ENCODE results near the gene GPR179. TPM values are rescaled to one million over a fixed set of nuclear protein-coding genes. Genes with fewer than 3 reads are reported as not detected.

The GPR179 gene
- total RNA-seq, 2 experiments from 2014 or later, result 0.05 to 0.07 TPM

GRCh38 chr17:38355251-38355650 lies 11.5 kb upstream of the GPR179 start:
- no peaks in the 10 kb centered on the region for H3K36me3 Mint-ChIP-seq (ENCODE audit: low read depth)
- no peaks in the 10 kb centered on the region for H3K9me3 Mint-ChIP-seq (ENCODE audit: low read depth)
- no peaks in the 10 kb centered on the region for H3K27me3 Mint-ChIP-seq
- peaks cover 57% of the 10 kb centered on the region for H3K4me1 Mint-ChIP-seq
- no peak overlapping the region for H3K27ac Mint-ChIP-seq
- DNase-seq, result no peak
- no peak for ATAC-seq
- CTCF ChIA-PET, result interaction anchor here (0.7 to 2.5 kb wide), 10 partner anchors 9 to 137 kb away, joined by 3 to 13 read pairs (median 4); partner anchors contain the start of gene GPR179
- intact Hi-C loops (cut with DNase I, micrococcal nuclease), result no loop called here
- POLR2A ChIA-PET, result no interaction called here
- no peak overlapping the region for H3K4me3 Mint-ChIP-seq

- no peaks in the 10 kb centered on the region for H3K36me3 Mint-ChIP-seq (ENCODE audit: low read depth)
- ChIA-PET POLR2A (interaction anchor here (0.7 kb wide), 1 partner anchor 227 kb away, joined by 6 read pairs; no protein-coding TSS in a partner anchor), CTCF (interaction anchor here (0.7 to 2.5 kb wide), 15 partner anchors 9 to 521 kb away, joined by 3 to 13 read pairs (median 3); partner anchors contain the start of gene GPR179)
- H3K27ac Mint-ChIP-seq, result no peak overlapping the region
- no peaks in the 10 kb centered on the region for H3K9me3 Mint-ChIP-seq (ENCODE audit: low read depth)
- H3K4me3 Mint-ChIP-seq, result peak overlapping the region; percentile 3
- peaks cover 59% of the 10 kb centered on the region for H3K4me1 Mint-ChIP-seq
- DNase-seq, result no peak
- ATAC-seq, result no peak
- intact Hi-C loops (cut with DNase I, micrococcal nuclease), result loop anchor here in 1 of 2 experiments (5.0 kb wide), 2 partner anchors 253 to 867 kb away; partner anchors contain the start of genes DUSP14 and SRCIN1
- H3K27me3 Mint-ChIP-seq, result no peaks in the 10 kb centered on the region
Measured at GRCh38 chr17:38354466-38354865, 10.7 kb upstream of the GPR179 start.

- Mint-ChIP-seq H3K27me3 (no peaks in the 10 kb centered on the region), H3K27ac (no peak overlapping the region), H3K9me3 (ENCODE audit: low read depth) (no peaks in the 10 kb centered on the region), H3K4me3 (peak overlapping the region; percentile 73), H3K36me3 (ENCODE audit: low read depth) (no peaks in the 10 kb centered on the region), H3K4me1 (peaks cover 62% of the 10 kb centered on the region)
- POLR2A ChIA-PET, result interaction anchor here (0.5 to 0.7 kb wide), 3 partner anchors 36 to 744 kb away, joined by 3 to 7 read pairs (median 6); no protein-coding TSS in a partner anchor
- intact Hi-C loops (cut with DNase I, micrococcal nuclease), result loop anchor here in 1 of 2 experiments (5.0 kb wide), 2 partner anchors 254 to 866 kb away; partner anchors contain the start of genes DUSP14 and SRCIN1
- no peak for ATAC-seq
- CTCF ChIA-PET, result interaction anchor here (0.9 to 2.5 kb wide), 9 partner anchors 8 to 174 kb away, joined by 3 to 13 read pairs (median 3); no protein-coding TSS in a partner anchor
- DNase-seq, result no peak
Measured at GRCh38 chr17:38353668-38354067, 9.9 kb upstream of the GPR179 start.

GRCh38 chr17:38353086-38353604 lies 9.4 kb upstream of the GPR179 start:
- CTCF ChIA-PET, result interaction anchor here (0.6 to 2.5 kb wide), 9 partner anchors 9 to 156 kb away, joined by 3 to 13 read pairs (median 4); no protein-coding TSS in a partner anchor
- ATAC-seq (no peak), DNase-seq (no peak)
- Mint-ChIP-seq H3K27ac (no peak overlapping the region), H3K4me3 (peak overlapping the region; percentile 73), H3K9me3 (ENCODE audit: low read depth) (no peaks in the 10 kb centered on the region), H3K27me3 (no peaks in the 10 kb centered on the region), H3K4me1 (peaks cover 59% of the 10 kb centered on the region), H3K36me3 (ENCODE audit: low read depth) (no peaks in the 10 kb centered on the region)
- POLR2A ChIA-PET, result interaction anchor here (0.5 to 0.6 kb wide), 3 partner anchors 62 to 743 kb away, joined by 3 to 7 read pairs (median 3); no protein-coding TSS in a partner anchor
- intact Hi-C loops (cut with DNase I, micrococcal nuclease), result loop anchor here in 1 of 2 experiments (5.0 kb wide), 2 partner anchors 254 to 866 kb away; partner anchors contain the start of genes DUSP14 and SRCIN1

- POLR2A ChIA-PET, result interaction anchor here (0.5 to 0.6 kb wide), 2 partner anchors 61 to 379 kb away, joined by 3 read pairs; no protein-coding TSS in a partner anchor
- Mint-ChIP-seq H3K9me3 (ENCODE audit: low read depth) (no peaks in the 10 kb centered on the region), H3K4me1 (peaks cover 57% of the 10 kb centered on the region), H3K4me3 (peak overlapping the region; percentile 73), H3K36me3 (ENCODE audit: low read depth) (no peaks in the 10 kb centered on the region), H3K27ac (no peak overlapping the region), H3K27me3 (no peaks in the 10 kb centered on the region)
- peak; percentile 52 for DNase-seq
- ATAC-seq, result no peak
- intact Hi-C loops (cut with DNase I, micrococcal nuclease), result loop anchor here in 1 of 2 experiments (5.0 kb wide), 2 partner anchors 255 to 865 kb away; partner anchors contain the start of genes DUSP14 and SRCIN1
- CTCF ChIA-PET, result interaction anchor here (0.6 to 1.7 kb wide), 8 partner anchors 9 to 157 kb away, joined by 3 to 6 read pairs (median 4); no protein-coding TSS in a partner anchor
Measured at GRCh38 chr17:38352245-38353085, 8.7 kb upstream of the GPR179 start.

- ATAC-seq (peak; percentile 89), DNase-seq (peak; percentile 95)
- intact Hi-C loops (cut with DNase I, micrococcal nuclease), result loop anchor here in 1 of 2 experiments (1.0 to 5.0 kb wide), 7 partner anchors 55 to 864 kb away; partner anchors contain the start of genes DUSP14, EPOP, MRPL45 and PIP4K2B
- H3K36me3 Mint-ChIP-seq (ENCODE audit: low read depth), result no peaks in the 10 kb centered on the region
- H3K27ac Mint-ChIP-seq, result peak within 1 kb of the TSS; percentile 94
- H3K9me3 Mint-ChIP-seq (ENCODE audit: low read depth), result no peaks in the 10 kb centered on the region
- H3K4me1 Mint-ChIP-seq, result peaks cover 49% of the 10 kb centered on the region
- peak within 1 kb of the TSS; percentile 85 for H3K4me3 Mint-ChIP-seq
- no peaks in the 10 kb centered on the region for H3K27me3 Mint-ChIP-seq
- CTCF ChIA-PET, result interaction anchor here (0.6 to 1.7 kb wide), 7 partner anchors 10 to 526 kb away, joined by 3 to 8 read pairs (median 4); no protein-coding TSS in a partner anchor
- POLR2A ChIA-PET, result no interaction called here
Measured at GRCh38 chr17:38351412-38352222, 7.9 kb upstream of the GPR179 start, which contains the start of gene SOCS7. TSS of gene SOCS7 (plus strand) at chr17:38351844. CDS start at chr17:38352053, 209 bp downstream.

GRCh38 chr17:38350035-38350434 lies 6.3 kb upstream of the GPR179 start:
- intact Hi-C loops (cut with DNase I, micrococcal nuclease), result loop anchor here in 1 of 2 experiments (2.0 to 5.0 kb wide), 4 partner anchors 53 to 863 kb away; partner anchors contain the start of genes DUSP14, MRPL45, SRCIN1 and SYNRG
- POLR2A ChIA-PET, result no interaction called here
- H3K36me3 Mint-ChIP-seq (ENCODE audit: low read depth), result no peaks in the 10 kb centered on the region
- no peak overlapping the region for H3K27ac Mint-ChIP-seq
- no peaks in the 10 kb centered on the region for H3K9me3 Mint-ChIP-seq (ENCODE audit: low read depth)
- H3K4me3 Mint-ChIP-seq, result peak overlapping the region; percentile 85
- H3K4me1 Mint-ChIP-seq, result peaks cover 39% of the 10 kb centered on the region
- H3K27me3 Mint-ChIP-seq, result no peaks in the 10 kb centered on the region
- ATAC-seq (no peak), DNase-seq (no peak)
- CTCF ChIA-PET, result interaction anchor here (0.7 to 5.5 kb wide), 16 partner anchors 9 to 134 kb away, joined by 3 to 88 read pairs (median 6); partner anchors contain the start of gene ARHGAP23

GRCh38 chr17:38349097-38349730 lies 5.5 kb upstream of the GPR179 start:
- H3K36me3 Mint-ChIP-seq (ENCODE audit: low read depth), result no peaks in the 10 kb centered on the region
- CTCF ChIA-PET, result interaction anchor here (0.6 to 5.5 kb wide), 38 partner anchors 8 to 318 kb away, joined by 3 to 88 read pairs (median 4); partner anchors contain the start of gene ARHGAP23
- POLR2A ChIA-PET, result interaction anchor here (0.6 to 1.2 kb wide), 2 partner anchors 50 to 65 kb away, joined by 4 to 7 read pairs; no protein-coding TSS in a partner anchor
- no peak overlapping the region for H3K4me3 Mint-ChIP-seq
- H3K27ac Mint-ChIP-seq, result no peak overlapping the region
- ATAC-seq (peak; percentile 68), DNase-seq (peak; percentile 92)
- H3K27me3 Mint-ChIP-seq, result no peaks in the 10 kb centered on the region
- intact Hi-C loops (cut with DNase I, micrococcal nuclease), result loop anchor here (1.0 kb wide), 2 partner anchors 65 to 136 kb away; no protein-coding TSS in a partner anchor
- peaks cover 31% of the 10 kb centered on the region for H3K4me1 Mint-ChIP-seq
- H3K9me3 Mint-ChIP-seq (ENCODE audit: low read depth), result no peaks in the 10 kb centered on the region

GRCh38 chr17:38345743-38346142 lies 2.0 kb upstream of the GPR179 start:
- intact Hi-C loops (cut with DNase I, micrococcal nuclease), result no loop called here
- ChIA-PET CTCF (interaction anchor here (0.7 to 5.5 kb wide), 3 partner anchors 11 to 69 kb away, joined by 3 to 88 read pairs (median 3); no protein-coding TSS in a partner anchor), POLR2A (no interaction called here)
- Mint-ChIP-seq H3K4me3 (no peak overlapping the region), H3K27me3 (no peaks in the 10 kb centered on the region), H3K4me1 (peaks cover 10% of the 10 kb centered on the region), H3K9me3 (ENCODE audit: low read depth) (no peaks in the 10 kb centered on the region), H3K27ac (no peak overlapping the region), H3K36me3 (ENCODE audit: low read depth) (no peaks in the 10 kb centered on the region)
- DNase-seq (no peak), ATAC-seq (no peak)

- CTCF ChIA-PET, result interaction anchor here (0.5 to 1.6 kb wide), 5 partner anchors 11 to 84 kb away, joined by 3 to 4 read pairs (median 3); no protein-coding TSS in a partner anchor
- H3K27me3 Mint-ChIP-seq, result no peaks in the 10 kb centered on the region
- no peak overlapping the region for H3K4me3 Mint-ChIP-seq
Measured at GRCh38 chr17:38344420-38344745, 627 bp upstream of the GPR179 start.

More at GRCh38 chr17:38344420-38344745, 627 bp upstream of the GPR179 start:
- intact Hi-C loops (cut with DNase I, micrococcal nuclease), result no loop called here
- peaks cover 3% of the 10 kb centered on the region for H3K4me1 Mint-ChIP-seq
- H3K27ac Mint-ChIP-seq, result no peak overlapping the region
- H3K9me3 Mint-ChIP-seq (ENCODE audit: low read depth), result no peaks in the 10 kb centered on the region
- ATAC-seq, result no peak
- POLR2A ChIA-PET, result no interaction called here
- H3K36me3 Mint-ChIP-seq (ENCODE audit: low read depth), result no peaks in the 10 kb centered on the region
- DNase-seq, result no peak
